ENCODE results near the gene SDF4.

SDF4 gene

DNA sequence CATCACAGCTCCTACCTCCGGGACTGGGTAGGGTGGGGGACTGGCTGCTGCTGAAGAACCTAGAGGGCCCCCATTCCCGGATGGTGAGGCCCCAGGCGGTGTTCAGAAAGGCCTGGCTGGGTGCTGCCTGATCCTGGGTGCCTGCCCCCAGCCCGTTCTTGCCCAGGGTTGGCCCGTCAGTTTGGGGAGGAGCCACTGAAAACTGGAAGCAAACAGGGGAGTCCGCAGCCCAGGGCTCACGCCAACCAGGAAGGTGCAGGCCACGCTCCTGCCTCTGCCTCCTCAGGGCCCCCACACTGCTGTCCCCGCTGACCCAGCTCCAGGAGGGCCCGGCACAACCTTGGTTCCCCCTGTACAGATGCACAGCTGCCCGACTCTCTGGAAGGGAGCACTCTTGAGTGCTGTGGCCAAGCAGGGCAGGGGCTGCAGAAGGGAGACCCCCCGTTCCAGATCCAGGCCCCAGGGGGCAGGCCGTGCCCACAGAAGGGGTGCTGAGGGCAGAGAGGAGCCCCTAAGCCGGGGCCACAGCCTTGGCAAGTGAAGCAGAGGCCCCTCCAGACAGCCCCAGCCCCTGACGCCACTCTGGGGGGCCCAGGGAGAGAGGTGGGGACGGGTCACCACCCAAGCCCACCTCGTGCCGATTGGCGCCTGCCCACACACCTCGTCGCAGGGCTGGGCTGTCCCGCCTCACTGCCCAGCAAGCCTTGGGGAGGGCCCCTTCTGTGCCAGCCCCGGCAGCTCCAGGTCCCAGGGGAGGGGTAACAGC lies 9.2 kb upstream of the SDF4 start:
- Histone ChIP-seq H3K4me3 (ENCODE audit: low read depth, low read length) (no peak overlapping the region), H3K4me1 (ENCODE audit: control insufficient read depth, insufficient read depth, low read length, unreplicated experiment) (peaks cover 13% of the 10 kb centered on the region), H3K27ac (ENCODE audit: low read depth, low read length) (no peak overlapping the region), H2AFZ (ENCODE audit: low read length, unreplicated experiment) (no peak overlapping the region), H3K79me2 (ENCODE audit: control insufficient read depth, insufficient read depth, low read length, unreplicated experiment) (no peaks in the 10 kb centered on the region), H3K27me3 (ENCODE audit: insufficient read depth, low read length) (no peaks in the 10 kb centered on the region), H3K36me3 (ENCODE audit: insufficient read depth, low read length) (no peaks in the 10 kb centered on the region)

DNA sequence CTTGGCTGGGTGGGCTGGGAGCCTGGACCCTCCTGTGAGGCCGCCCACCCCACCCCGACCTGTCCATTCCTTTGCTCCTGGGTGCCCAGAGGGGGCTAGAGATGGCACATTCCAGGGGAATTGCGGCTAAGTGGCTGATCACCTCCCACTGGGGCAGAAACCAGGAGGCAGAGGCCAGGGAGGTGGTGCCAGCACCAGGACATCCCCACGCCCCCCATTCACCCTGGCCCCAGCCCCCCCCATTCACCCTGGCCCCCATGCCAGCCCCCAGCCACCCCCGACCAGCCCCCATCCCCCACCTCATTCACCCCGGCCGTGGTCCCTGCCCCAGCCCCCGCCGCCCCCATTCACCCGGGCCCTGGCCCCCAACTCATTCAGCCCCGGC lies 8.5 kb upstream of the SDF4 start:
- Histone ChIP-seq H3K36me3 (ENCODE audit: insufficient read depth, low read length) (no peaks in the 10 kb centered on the region), H3K4me3 (ENCODE audit: low read depth, low read length) (no peak overlapping the region), H3K79me2 (ENCODE audit: control insufficient read depth, insufficient read depth, low read length, unreplicated experiment) (no peaks in the 10 kb centered on the region), H3K27me3 (ENCODE audit: insufficient read depth, low read length) (no peaks in the 10 kb centered on the region), H3K27ac (ENCODE audit: low read depth, low read length) (no peak overlapping the region), H2AFZ (ENCODE audit: low read length, unreplicated experiment) (no peak overlapping the region), H3K4me1 (ENCODE audit: control insufficient read depth, insufficient read depth, low read length, unreplicated experiment) (peaks cover 13% of the 10 kb centered on the region)

DNA sequence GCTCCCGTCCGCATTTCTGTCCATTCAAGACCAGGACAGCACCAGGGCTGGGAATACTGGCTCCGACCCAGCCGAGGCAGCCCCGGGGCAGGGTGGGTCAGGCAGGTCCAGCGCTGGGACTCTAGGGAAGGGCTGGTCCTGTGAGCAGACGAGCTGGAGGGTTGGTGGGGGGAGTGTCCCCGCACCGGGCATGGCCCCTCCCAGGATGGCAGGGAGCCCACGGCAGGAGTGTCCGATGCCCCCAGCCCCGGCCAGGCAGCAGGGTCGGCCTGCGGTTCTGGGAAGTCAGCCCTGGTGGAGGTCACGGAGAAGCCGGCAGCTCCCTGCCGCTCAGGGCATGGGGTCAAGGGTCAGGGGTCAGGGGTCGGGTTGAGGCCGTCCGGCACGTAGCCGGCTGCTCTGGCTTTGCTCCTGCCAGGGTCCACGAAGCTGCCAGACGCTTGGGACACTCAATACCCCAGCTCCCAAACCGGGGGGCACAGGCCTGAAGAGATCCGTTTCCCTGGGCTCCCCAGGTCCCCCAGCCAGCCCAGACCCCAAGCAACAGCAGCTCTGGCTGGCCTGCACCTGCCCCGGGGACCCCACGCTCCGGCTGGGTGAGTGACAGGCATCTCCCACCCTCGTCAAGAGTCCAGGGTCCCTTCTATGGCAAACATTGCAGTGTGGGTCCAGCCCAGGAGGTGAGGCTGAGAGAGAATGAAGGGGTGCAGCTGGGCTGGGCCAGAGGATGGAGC lies 8.0 kb upstream of the SDF4 start:
- Histone ChIP-seq H3K4me1 (ENCODE audit: control insufficient read depth, insufficient read depth, low read length, unreplicated experiment) (peaks cover 13% of the 10 kb centered on the region), H2AFZ (ENCODE audit: low read length, unreplicated experiment) (no peak overlapping the region), H3K36me3 (ENCODE audit: insufficient read depth, low read length) (no peaks in the 10 kb centered on the region), H3K79me2 (ENCODE audit: control insufficient read depth, insufficient read depth, low read length, unreplicated experiment) (peaks cover 2% of the 10 kb centered on the region), H3K27ac (ENCODE audit: low read depth, low read length) (no peak overlapping the region), H3K4me3 (ENCODE audit: low read depth, low read length) (no peak overlapping the region), H3K27me3 (ENCODE audit: insufficient read depth, low read length) (no peaks in the 10 kb centered on the region)

DNA sequence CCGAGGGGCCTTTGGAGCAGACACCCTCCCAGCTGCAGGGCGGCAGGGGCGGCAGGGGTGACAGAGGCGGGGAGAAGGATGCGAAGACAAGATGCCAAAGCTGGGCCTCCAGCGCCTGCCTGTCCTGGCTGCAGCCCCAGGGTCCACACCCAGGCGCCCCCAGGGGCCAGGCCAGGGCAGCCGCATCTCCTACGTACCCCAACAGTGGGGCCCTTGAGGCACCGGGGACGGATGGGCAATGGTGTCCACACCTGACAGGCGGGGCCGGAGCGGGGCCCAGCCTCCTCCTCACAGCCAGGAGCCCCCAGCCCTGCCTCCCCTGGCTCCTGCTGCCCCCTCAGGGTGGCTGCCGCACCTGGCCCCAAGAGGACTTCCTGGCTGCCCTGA lies 7.4 kb upstream of the SDF4 start:
- no peak overlapping the region for H3K27ac ChIP-seq (ENCODE audit: low read depth, low read length)
- no peaks in the 10 kb centered on the region for H3K36me3 ChIP-seq (ENCODE audit: insufficient read depth, low read length)
- H3K4me3 ChIP-seq (ENCODE audit: low read depth, low read length) = no peak overlapping the region
- no peaks in the 10 kb centered on the region for H3K27me3 ChIP-seq (ENCODE audit: insufficient read depth, low read length)
- H2AFZ ChIP-seq (ENCODE audit: low read length, unreplicated experiment) = no peak overlapping the region
- peaks cover 13% of the 10 kb centered on the region for H3K4me1 ChIP-seq (ENCODE audit: control insufficient read depth, insufficient read depth, low read length, unreplicated experiment)
- peaks cover 7% of the 10 kb centered on the region for H3K79me2 ChIP-seq (ENCODE audit: control insufficient read depth, insufficient read depth, low read length, unreplicated experiment)

DNA sequence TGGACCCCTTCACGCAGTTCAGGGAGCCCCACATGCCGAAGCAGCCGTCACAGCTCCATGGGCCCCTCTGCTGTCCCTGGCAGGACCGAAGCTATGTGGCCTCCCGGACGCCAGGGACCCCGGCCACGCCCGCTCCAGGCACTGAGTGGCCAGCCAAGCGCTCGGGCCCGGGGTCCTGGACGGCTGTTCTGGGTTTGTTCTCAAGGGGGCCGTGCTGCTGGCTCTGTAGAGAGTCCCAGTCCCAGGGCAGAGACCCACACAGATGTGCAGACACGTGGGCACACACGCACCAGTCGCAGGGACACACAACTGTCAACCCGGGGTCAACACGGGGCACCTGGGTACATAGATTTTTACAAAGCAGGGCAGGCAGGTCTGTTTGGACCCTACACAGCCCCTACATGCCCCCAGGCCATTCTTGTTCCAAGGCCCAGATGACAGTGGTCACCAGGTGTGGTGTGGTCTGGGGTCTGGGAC lies 6.9 kb upstream of the SDF4 start:
- H3K27me3 ChIP-seq (ENCODE audit: insufficient read depth, low read length) = no peaks in the 10 kb centered on the region
- peaks cover 13% of the 10 kb centered on the region for H3K4me1 ChIP-seq (ENCODE audit: control insufficient read depth, insufficient read depth, low read length, unreplicated experiment)
- peaks cover under 1% of the 10 kb centered on the region; the same call in 1 of the 2 replicates for H3K36me3 ChIP-seq (ENCODE audit: insufficient read depth, low read length)
- peaks cover 12% of the 10 kb centered on the region for H3K79me2 ChIP-seq (ENCODE audit: control insufficient read depth, insufficient read depth, low read length, unreplicated experiment)
- no peak overlapping the region for H2AFZ ChIP-seq (ENCODE audit: low read length, unreplicated experiment)
- no peak overlapping the region for H3K4me3 ChIP-seq (ENCODE audit: low read depth, low read length)
- no peak overlapping the region for H3K27ac ChIP-seq (ENCODE audit: low read depth, low read length)

DNA sequence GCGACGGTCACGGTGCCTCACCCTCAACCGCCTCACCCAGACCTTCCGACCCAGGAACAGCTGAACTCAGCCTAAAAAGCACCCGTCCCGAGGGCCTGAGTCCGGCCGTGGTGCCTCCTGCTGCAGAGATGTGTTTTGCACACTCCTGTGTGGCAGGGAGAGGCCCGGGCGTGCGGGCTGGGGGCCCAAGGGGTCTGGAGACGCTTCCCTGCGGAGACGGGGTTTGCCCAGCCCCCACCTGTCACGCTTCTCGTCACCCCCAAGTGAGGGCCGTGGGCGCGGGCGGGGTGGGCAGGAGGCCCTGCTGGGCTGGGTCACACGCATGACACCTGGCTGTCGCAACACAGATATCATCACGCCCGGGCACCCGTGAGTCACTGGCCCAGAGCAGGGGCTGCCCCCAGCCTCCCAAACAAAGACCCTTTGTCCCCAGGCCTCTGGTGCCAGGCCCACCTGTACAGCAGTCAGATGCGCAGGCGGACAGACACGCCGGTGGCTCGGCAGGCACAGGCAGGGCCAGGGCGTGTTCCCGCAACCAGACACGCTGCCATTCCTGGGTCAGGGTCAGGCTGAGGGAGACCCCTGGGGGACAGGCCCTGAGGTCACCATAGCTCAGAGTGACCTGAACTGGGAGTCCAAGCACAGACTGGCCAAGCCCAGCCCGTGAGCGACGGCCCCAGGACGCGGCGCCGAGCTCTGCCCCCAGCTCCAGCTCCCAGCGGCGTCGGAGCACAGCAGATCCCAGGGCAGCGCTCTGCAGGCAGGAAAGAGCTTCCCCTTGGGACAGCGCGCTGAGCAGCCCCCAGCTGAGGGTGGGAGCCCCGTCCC lies 6.3 kb upstream of the SDF4 start:
- no peak overlapping the region for H3K27ac ChIP-seq (ENCODE audit: low read depth, low read length)
- H3K4me3 ChIP-seq (ENCODE audit: low read depth, low read length) = no peak overlapping the region

DNA sequence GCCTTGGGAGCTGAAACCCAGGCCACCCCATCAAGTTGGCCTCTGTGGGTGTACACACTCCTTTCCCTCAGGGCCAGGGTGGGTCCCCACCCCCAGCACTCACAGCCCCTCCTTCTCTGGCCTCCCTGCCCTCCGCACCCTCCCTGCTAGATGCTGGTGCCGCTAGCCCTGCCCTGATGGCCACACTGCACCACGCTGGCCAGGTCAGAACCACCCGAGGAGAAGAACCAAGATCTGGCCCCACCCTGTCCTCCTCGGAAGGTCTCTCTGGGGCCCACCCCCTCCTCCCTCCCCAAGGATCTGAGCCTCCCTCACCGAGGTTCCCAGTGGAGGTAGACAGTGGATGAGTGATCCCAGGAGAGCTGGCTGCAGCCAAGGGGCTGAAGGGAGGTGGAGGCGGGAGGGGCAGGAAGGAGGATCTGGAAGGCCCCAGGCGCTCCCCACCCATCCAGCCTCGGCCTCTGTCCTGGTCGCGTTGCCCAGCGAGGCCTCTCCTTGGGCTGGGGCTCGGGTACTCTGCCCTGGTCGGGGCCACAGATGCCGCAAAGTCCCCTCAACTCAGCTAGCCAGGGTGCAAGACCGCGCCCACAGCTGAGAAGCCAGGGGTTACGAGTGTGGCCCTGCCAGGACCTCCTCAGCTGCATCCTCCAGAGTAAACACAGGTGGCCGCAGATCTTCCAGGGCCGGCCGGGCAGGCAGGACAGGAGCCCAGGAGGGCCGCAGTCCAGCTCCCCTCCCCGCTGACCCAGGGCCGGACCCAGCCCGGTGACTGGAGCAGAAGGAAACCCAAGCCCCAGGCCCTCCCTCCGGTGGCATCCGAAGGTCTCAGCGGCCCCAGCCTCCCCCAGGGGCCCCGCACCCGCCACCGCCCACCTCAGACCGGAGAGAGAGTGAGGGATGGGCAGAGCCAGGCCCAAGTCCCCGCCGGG lies 5.4 kb upstream of the SDF4 start:
- no peak overlapping the region for H2AFZ ChIP-seq (ENCODE audit: low read length, unreplicated experiment)
- H3K4me3 ChIP-seq (ENCODE audit: low read depth, low read length) = no peak overlapping the region
- H3K36me3 ChIP-seq (ENCODE audit: insufficient read depth, low read length) = peaks cover 11% of the 10 kb centered on the region; the same call in 1 of the 2 replicates
- peaks cover 13% of the 10 kb centered on the region for H3K4me1 ChIP-seq (ENCODE audit: control insufficient read depth, insufficient read depth, low read length, unreplicated experiment)
- H3K27ac ChIP-seq (ENCODE audit: low read depth, low read length) = no peak overlapping the region
- H3K27me3 ChIP-seq (ENCODE audit: insufficient read depth, low read length) = no peaks in the 10 kb centered on the region
- peaks cover 26% of the 10 kb centered on the region for H3K79me2 ChIP-seq (ENCODE audit: control insufficient read depth, insufficient read depth, low read length, unreplicated experiment)

More for the DNA sequence above, 6.3 kb upstream of the SDF4 start:
- Histone ChIP-seq H3K79me2 (ENCODE audit: control insufficient read depth, insufficient read depth, low read length, unreplicated experiment) (peaks cover 19% of the 10 kb centered on the region), H2AFZ (ENCODE audit: low read length, unreplicated experiment) (no peak overlapping the region), H3K4me1 (ENCODE audit: control insufficient read depth, insufficient read depth, low read length, unreplicated experiment) (peaks cover 13% of the 10 kb centered on the region), H3K36me3 (ENCODE audit: insufficient read depth, low read length) (peaks cover 7% of the 10 kb centered on the region; the same call in 1 of the 2 replicates), H3K27me3 (ENCODE audit: insufficient read depth, low read length) (no peaks in the 10 kb centered on the region)

DNA sequence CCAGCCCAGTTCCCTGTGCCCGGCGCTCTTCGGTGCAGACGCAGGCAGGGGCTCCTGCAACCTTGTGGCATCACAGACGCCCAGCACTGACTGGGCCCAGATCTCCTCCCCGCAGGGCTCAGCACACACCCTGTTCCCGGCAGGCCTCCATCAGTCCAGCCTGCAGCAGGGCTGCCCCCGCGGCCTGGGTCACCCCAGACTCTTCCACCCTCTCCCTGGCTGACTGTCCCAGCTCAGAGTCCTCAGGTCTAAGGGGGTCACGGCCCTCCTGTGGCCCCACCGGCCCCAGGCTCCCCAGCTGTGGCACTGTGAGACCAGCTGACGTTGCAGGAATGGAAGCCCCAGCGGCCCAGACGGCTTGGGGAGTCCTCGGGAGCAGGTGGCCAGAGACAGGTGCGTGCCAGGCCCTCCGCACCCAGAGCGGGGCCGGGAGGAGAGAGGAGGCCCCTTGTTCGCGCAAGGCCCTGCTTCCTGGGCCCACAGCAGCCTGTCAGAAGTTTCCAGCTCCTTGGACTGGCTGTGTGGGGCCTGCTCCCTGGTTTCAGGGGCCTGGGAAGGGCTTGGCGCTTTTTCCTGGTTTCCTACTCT lies 4.5 kb upstream of the SDF4 start:
- no peaks in the 10 kb centered on the region for H3K27me3 ChIP-seq (ENCODE audit: insufficient read depth, low read length)
- H3K27ac ChIP-seq (ENCODE audit: low read depth, low read length) = no peak overlapping the region
- peaks cover 31% of the 10 kb centered on the region for H3K79me2 ChIP-seq (ENCODE audit: control insufficient read depth, insufficient read depth, low read length, unreplicated experiment)
- H3K4me3 ChIP-seq (ENCODE audit: low read depth, low read length) = no peak overlapping the region
- H3K36me3 ChIP-seq (ENCODE audit: insufficient read depth, low read length) = peaks cover 11% of the 10 kb centered on the region; the same call in 1 of the 2 replicates
- H3K4me1 ChIP-seq (ENCODE audit: control insufficient read depth, insufficient read depth, low read length, unreplicated experiment) = peaks cover 13% of the 10 kb centered on the region
- no peak overlapping the region for H2AFZ ChIP-seq (ENCODE audit: low read length, unreplicated experiment)

DNA sequence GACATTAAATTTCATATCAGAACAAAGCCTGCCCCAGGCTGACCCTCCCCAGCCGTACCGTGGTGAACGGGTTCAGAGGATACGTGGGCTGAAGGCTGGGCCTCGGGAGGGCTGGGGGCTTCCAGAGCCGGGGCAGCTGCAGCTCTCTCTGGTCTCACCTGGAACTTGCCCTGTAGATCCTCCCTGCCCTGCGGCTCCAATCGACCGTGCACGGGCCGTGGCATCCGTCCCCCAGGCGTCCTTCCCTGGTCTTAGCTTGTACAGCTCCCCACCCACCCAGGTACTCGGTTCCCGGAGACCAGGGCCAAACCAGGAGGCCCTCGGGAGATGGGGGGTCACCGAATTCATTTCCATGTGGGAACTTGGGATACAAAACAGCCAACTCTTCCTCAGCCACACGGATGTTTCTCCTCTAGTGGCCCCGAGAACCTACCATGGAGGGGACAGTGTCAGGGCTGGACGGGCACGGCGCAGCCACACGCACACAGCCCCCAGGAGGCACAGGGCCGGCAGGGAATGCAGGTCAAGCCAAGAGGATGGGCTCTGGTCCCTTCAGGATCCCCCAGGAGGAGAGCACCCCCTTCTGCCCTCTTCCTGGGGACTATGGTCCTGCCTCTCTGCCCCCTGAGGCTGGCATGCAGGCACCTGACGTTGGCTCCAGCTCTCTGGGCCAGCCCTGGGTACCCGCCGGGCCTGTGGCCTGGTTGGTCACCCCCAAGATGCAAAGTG lies 3.4 kb upstream of the SDF4 start:
- peaks cover 11% of the 10 kb centered on the region; the same call in 1 of the 2 replicates for H3K36me3 ChIP-seq (ENCODE audit: insufficient read depth, low read length)
- peaks cover 42% of the 10 kb centered on the region for H3K79me2 ChIP-seq (ENCODE audit: control insufficient read depth, insufficient read depth, low read length, unreplicated experiment)
- H3K4me3 ChIP-seq (ENCODE audit: low read depth, low read length) = no peak overlapping the region
- peaks cover 15% of the 10 kb centered on the region for H3K4me1 ChIP-seq (ENCODE audit: control insufficient read depth, insufficient read depth, low read length, unreplicated experiment)
- H2AFZ ChIP-seq (ENCODE audit: low read length, unreplicated experiment) = no peak overlapping the region
- no peaks in the 10 kb centered on the region for H3K27me3 ChIP-seq (ENCODE audit: insufficient read depth, low read length)
- H3K27ac ChIP-seq (ENCODE audit: low read depth, low read length) = no peak overlapping the region

Data from ACC112 (cell line).